Activated gamma-delta T cell treated with anti-CD3 and anti-CD28 coated beads, Interleukin-2, amount 50 U/mL, for 16 hours (primary cell): ENCODE data around the gene WNT7B.

Source experiments
- DNase-seq: peaks from one replicate; pipeline ENCODE4 v3.0.0-alpha.2; 2020; ENCODE audit warnings: low read depth

Gene WNT7B

DNA sequence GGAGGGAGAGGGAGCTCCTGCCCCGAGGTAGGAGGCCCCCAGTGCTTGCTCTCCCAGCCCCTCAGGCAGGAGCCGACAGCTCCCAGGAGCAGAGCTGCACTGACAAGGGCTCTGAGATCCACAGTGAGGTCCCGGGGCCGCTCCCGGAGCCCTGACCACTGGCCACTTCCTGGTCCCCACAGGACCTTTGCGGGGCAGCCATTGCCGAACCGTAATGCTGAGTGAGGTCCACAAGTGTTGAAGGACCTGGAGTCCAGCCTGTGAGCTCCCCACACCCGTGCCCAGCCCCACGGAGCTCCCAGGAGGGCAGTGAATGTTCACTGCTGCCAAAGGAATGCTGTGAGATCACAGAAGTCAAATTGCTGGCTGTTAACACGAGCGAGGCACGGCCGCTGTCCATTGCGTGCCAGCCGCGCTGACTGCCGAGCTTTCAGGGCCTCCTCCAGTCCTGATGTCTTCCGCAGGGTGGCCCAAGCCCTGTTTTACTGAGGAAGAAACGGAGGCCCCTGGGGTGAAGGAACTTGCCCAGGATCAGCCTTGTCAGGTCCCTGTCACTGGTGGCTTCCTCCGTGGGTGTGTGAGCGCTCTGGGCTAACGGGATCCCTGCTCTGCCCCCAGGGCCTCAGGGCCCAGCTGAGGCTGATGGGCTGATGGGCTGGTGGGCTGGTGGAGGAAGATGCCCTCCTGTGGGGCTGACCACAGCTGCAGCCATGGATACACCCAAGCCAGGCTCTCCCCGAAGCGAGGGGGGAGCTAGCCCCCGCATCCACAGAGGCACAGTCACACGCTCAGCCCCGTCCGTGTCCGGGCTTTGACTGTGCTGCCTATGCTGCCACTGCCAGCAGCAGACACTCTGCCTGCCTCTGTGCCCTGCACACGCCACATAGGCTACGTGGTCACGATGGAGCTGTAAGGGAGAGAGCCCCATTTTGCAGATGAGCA lies 70.8 kb downstream of the WNT7B start:
- no peak for DNase-seq

DNA sequence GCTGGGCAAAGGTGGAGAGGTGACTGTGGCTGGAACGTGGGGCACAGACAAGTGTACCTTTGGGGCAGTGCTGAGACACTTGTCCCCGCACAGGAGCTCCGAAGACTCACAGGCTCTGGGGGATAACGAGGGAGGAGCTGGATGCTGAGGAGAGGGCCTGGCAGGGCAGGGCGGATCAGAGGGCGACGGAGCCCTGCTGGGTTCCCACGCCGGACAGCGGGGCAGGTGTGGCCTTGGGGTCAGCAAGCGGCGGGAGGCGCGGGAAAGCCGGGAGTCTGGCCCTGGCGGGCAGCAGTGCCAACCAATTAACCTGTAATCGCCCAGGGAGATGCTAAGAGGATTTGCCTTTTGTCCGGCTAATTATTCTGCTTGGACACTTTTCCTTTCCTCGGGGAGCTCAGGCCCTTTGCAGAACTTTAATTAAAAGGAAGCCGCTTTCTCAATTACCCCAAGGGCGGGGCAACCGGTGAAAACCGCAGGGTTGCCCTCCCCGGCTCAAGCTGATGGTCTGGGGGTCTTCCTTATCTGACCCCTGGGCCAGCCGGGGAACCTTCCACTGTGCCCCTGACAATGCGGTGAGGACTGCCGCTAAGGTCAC lies 71.5 kb downstream of the WNT7B start:
- no peak for DNase-seq

DNA sequence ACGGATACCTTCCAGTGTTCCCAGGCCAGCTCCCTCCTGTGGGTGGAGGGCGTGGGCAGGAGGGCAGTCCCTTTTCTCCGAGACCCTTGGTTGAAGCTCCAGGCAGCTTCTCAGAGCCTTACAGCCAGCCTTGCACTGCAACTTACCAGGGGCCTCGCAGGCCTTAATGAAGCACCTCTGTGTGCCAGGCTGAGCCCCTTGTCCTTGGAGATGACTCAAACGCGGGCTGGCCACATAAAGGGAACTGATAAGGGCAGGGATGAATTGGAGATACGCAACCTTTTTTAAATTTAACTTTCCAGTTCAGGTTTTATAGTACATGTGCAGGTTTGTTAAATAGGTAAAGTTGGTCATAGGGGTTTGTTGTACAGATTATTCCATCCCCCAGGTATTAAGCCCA lies 72.7 kb downstream of the WNT7B start:
- no peak for DNase-seq

DNA sequence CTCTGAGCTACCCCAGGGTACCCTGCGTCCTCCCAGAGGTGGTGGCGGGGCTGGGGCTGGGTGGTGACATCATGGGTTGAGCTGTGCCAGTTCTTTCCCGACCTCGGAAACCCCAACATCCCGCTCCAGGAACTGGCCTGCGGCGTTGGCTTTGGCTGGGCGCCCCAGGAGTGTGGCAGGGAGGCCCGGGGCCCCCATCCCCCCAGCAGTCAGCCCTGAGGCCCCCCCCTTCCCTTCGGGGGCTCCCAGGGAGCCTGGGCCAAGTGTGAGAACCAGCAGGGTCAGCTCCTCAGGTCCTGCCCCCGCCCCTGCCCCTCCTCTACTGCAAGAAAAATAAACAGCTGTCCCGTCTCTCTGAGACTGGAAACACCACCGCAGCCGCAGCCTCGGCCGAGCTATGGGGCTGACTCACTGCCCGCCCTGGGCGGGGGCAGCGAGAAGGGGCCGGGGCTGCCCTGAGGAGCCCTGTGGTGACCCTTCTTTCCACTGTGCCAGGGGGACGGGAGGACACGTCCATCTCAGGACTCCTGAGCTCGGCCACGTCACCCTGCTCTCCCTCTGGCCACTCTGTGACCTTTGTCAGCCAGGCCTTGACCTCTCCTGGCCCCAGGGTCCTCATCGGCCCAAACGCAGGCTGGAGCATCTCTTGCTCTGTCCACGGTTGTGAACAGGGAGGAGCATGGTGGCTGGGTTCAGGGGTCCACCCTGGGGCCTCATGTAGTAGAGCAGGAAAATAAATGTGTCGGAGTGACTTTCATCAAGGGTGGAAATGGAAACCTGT lies 73.4 kb downstream of the WNT7B start:
- DNase-seq = no peak

DNA sequence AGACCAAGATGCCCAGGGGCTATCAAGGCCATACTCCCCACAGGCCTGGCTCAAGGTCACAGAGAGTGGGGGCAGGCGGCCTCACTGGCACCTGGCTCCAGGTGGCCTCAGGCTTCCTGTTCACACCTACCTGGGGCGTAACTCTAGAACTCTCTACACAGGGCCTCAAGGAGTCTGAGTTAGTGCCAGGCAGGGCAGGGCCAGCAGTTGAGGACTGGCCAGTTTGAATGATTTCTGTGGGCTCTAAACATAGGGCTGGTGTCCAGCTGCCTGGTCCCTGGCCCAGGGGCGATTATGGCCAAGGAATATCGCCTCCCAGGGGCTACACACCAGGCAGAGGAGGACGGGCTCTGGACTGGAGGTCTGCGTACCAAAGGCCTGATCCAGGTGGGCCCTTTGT lies 79.2 kb downstream of the WNT7B start:
- DNase-seq = no peak

DNA sequence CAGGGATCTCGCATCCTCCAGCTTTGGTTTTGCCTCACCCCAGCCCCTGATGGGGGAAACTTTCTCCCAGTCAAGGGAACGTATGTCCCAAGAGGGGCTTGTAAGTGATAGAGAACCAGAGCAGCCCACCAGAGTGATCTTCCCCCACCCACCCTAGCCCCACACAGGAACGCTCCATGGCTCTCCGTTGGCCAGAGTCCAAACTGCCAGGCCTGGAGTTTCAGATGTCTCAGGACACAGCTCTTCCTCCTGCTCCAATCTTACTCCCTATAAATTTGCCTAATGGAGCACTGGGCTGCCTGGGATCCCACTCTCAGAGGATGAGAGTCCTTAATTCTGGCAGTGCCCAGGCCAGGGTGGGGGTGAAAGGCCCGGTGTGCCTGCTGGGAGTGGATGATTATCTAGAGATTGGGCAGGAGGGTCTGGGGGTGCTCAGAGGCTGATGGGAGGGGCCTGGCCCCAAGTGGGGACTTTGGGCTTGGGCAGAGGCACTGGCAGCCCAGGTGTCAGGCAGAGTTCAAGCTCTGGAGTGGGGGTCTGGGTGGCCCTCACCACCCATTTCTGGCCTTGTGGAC lies 79.9 kb downstream of the WNT7B start:
- DNase-seq = no peak

DNA sequence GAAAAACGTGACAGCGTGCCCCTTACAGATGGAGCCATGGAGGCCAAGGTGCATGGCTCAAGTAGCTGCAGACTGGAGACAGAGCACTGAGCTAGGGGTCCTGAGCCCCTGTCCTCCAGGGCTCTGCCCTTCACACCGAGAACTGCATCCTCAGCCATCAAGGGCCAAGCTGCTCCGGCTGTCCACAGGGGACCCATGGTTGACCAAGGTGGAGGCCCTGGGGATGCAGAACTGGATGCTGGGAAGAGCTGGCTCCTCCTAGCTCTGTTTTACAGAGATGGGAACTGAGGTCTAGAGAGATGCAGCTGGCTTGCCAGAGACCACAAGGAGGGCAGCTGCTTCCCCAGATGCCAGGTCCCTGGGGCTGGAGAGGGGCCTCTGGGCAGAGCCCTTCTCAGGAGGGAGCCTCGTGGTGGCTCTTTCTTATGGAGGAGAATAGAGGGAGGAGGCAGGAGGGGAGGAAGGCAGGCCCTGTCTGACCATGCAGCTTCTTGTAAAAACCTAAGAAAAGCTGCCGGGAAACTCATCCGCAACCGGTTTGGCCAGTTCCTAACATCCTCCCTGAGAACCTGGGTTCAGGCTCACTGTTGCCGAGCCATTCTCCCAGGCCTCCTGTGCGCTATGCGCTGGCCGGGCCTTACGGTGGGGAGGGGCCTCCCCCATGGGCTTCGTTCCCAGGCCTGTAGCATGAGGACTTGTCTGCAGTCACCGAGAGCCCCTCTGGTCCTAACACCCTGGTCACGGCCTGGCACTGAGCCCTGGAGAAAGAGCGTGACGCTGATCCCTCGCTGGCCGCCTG lies 80.6 kb downstream of the WNT7B start:
- no peak for DNase-seq

DNA sequence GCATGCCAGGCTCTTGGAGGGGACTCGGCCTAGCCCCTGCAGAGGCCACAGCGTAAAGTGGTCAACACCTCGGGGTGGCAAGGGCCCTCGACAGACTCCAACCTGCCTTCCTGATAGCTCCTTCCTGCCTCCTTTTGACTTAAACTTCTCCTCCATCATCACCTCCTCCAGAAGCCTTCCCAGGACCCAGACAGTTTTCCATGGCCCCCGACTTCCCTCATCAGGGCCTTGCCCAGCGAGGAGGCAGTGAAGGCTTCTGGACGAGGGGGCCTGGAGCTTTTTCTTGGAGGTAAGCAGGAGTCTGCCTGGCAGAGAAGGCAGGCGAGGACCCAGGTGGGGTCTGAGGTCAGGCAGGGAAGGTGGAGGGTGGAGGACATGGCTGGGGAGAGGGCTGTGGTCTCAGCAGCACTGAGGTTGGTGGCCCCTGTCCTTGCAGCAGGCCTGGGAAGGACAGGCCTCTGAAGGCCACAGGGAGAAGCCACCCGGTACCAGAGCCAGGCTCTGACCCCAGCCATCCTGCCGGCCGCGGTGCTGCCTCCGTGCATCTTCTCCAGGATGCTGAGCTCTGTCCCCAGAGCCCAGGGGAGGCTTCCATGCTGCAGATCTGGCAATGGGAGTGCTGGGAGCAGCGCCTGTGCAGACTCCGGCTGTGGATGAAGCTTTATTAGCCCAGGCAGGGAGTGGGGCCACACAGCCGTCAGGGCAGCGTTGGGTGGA lies 81.4 kb downstream of the WNT7B start:
- no peak for DNase-seq

DNA sequence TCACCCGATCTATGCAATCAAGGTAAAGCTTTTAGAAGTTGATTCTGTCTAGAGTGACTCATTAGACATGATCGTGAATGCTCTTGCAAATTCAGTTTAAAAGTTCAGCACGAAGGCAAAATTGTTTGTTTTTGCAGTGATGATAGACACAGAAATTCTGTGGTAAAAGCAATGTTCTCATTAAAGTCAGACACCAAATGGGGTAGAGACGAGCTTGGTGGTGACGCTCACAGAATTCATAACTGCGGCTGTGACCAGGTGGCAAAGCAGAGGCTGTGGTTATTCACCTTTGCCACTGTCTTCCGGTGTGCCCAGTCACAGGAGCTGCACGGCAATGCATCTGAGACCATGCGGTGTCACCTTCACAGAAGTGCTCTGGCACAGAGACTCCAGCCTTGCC lies 83.4 kb downstream of the WNT7B start:
- DNase-seq = no peak

DNA sequence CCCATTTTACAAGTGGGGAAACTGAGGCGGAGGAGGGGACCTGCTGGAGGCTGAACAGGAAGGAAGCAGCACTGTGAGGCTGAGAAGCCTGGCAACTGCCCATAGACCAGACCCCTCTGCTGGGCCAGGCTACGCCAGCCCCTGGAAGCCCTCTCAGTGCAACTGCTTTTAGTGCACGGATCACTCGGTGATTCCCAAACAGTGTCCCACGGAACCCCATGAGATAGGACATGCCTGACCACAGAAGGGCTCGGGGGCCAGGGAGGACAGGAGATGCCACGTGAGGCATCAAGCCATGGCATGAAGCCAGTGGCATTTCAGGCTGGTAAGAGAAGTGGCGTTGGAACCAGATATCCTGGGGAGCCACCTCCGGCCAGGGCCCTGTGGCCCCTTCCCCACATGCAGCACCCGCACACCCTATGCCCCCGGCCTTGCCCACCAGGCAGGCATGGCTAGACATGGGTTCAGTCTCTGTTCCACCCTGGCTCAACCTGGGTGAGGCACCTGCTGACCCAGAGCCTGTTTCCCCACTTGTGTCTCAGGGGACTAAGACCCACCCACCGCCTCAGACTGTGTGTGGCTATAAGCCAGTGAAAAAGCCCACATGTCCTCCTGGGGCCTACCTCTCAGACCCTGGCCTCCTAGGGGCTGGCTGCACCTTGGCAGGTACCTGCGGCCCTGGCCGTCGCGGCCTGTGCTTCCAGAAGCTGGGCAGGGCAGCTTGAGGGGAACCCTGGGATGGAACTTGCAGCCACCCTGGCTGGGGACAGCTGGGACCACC lies 84.1 kb downstream of the WNT7B start:
- no peak for DNase-seq

DNA sequence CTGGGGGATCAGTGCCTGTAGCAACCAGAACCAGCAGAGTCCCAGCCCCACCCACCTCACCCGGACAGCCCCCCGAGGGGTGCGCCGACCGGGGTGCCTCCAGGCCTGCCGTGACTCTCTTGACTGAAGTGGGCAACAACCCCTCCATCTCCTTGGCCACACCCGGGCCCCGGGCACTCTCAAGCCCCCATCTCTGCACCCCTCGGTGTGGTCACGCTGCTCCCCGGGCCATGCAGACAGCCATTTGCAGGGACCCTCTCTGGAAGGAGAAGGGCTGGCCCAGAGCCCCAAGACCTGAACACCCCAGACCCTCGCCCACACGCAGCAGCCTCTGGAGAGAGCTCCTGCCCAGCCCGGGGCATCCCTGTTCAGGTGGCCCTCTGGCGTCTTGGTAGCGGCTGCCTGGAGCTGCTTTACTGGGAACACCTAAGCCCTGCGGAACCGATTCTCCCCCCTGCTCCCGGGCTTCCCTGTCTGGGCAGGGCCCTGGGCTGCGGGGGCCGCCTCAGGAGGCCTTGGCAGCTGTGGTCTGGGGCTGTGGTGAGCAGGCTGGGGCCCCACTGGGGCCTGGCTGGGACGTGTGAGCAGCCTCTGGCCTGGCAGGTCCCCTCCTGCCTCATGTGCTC lies 84.9 kb downstream of the WNT7B start:
- DNase-seq = no peak

DNA sequence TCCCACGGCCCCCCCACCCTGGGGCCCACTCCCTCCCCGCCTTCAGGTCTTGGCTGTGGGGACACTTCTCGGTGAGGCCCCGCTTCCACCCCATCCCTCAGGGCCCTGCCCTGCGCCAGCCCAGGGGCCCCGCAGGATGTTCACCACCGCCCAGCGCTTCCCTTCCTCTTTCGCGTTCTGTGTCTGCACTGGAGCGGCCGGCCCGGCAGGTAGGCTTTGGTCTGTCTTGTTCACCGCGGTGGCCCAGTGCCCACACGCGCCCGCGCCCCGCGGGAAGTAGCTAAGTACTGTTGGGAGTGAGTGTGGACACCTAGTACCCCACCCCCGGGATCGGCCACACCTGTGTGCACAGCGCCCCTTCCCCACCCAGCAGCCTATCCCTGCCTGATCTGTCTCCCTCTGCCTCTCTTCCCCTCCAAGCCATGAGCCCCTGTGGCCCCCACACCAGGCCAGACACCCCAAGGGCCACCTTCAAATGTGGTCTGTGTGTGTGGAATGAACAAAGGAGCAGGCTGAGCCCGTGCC lies 85.4 kb downstream of the WNT7B start:
- DNase-seq = no peak

DNA sequence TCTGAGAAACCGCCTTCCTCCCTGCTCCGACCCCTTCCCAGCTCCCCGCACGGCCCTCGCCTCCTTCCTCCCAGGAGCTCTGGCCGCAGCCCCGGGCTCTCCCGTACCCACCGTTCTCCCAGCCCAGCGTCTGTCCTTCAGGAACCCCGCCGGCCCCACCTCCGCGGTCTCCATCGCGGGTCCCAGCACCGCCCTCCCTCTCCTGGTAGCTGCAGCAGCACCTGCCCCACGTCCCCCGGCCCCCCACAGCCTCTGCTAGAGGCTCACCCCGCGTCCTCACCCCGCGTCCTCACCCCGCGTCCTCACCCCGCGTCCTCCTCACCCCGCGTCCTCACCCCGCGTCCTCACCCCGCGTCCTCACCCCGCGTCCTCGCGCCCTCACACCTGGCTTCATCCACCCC lies 85.9 kb downstream of the WNT7B start:
- no peak for DNase-seq

DNA sequence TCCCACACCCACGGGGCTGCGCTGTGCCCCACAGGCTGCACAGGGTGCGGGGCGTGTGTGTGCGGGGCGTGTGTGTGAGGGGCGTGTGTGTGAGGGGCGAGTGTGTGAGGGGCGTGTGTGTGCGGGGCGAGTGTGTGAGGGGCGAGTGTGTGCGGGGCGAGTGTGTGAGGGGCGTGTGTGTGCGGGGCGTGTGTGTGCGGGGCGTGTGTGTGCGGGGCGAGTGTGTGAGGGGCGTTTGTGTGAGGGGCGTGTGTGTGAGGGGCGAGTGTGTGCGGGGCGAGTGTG lies 86.7 kb downstream of the WNT7B start:
- DNase-seq = no peak

DNA sequence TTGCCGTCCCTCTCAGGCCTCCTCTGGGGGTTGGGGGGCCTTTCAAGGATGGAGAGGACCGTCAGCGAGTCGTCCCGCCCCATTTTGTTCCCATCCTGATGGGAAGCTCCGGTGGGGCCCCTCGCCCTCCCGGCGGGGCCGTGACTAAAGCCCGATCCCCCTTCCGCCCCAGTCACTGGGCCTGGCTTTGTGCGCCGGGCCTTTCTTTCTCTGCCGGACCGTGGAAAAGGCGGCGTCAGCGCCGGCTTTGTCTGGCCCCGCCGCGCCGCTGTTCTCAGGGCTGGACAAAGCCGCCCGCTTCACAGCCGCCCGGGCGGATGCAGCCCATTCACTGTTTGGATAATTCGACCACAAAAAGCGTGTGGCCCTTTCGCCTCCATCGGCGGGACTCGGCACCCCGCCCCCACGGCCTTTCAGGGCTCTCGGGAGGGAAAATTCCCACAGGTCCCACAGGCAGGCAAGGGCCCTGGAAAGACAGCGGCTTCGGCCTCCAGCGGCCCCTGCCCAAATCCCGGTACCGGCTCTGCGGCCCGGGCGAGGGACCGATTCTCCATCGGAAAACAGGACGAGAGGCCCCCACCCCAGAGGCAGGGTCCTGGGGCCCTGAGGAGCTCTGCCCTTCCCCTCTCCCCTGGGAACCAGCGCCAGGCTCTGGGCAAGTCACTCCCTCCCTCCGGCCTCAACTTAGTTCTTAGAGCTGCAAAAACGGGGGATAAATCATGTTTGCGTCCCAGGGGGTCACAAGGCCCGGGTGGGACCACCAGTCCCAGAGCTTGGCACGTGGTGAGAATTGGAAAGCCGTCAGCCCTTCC lies 87.2 kb downstream of the WNT7B start:
- no peak for DNase-seq

DNA sequence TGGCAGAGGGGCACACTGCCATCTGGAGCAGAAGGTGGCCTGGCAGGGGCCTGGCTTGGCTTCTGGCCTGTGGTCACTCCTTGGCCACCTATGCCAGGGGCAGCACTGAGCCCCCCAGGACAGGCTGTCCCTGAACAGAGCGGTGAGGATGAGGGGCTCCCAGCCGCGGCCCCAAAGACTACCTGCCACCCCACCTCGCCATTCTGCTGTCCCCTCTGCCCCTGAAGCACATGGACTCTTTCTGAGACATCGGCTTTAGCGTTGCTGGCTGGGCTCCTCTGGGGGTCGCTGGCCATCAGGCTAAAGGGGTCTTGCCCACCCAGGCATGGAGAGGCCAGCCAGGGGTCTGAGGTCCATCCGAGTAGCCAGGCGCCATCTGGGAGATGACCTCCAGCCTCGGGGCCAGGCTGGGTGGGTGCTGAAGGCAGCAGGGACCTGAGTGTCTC lies 87.8 kb downstream of the WNT7B start:
- DNase-seq = no peak

DNA sequence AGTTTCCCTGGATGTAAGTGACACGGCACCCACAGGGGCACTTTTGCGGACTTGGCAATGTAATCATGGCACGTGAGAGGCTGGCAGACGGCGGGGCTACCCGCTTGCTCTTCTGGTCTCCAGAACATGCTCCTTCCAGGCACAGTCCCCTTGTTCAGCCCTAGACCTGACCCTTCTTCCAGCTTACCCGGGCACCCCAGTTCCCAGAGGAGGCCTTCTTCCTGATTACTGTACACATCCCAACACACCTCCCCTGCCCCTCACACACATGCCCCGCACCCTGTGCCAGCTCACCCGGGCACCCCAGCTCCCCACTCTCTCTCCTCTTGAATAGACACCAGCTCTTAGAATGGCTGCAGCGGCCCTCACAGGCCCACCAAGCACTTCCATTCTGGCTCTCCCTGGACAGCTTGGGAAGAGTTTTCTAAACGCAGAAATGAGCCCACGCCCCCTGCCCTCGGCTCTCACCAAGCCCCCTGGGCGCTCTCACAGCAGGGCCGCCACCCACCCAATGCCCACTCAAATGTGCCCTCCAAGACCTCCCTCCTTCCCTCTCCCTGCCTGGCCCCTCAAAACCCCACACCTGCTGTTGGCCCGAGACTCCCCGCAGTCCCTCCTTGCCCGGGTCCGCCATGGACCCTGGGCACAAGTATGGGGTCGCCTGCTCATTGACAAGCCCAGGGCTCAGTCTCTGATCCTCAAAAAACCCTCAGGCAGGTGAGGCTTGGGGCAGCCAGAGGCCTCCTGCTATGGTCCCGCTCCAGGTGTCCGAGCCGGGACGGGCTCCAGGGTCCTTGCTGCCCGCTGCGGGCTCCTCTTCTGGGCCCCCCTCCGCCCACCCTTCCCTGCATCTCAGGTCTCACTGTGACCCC lies 88.5 kb downstream of the WNT7B start:
- DNase-seq = no peak
